HG03139 (cell line): Measurements from ENCODE around the gene CSAD.
"Not testable (repeated sequence)": the region's sequence is repeated elsewhere in the genome, so short reads cannot be mapped to it uniquely, and the experiment has no call there.

Experiments used
- ATAC-seq: cut with Tn5 transposase; IDR thresholded peaks from one replicate; pipeline ENCODE4 v1.9.1; 2021; ENCODE audit not compliant: unreplicated experiment

The CSAD gene

GRCh38 chr12:53113136-53113705 is 67.5 kb downstream of the CSAD start:
- no peak for ATAC-seq

DNA sequence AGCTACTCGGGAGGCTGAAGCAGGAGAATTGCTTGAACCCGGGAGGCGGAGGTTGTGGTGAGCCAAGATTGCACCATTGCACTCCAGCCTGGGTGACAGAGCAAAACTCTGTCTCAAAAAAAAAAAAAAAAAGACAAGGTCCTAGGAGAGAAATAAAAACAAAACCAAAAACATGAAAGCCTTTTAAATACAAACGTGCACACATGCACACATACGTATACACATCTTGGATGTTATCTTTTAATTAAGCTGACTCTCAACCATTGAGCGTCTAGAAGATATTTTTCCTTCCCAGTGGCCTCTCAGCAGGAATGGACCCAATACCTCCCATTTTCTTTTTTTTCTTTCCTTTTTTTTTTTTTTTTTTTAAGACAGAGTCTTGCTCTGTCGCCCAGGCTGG is 68.3 kb downstream of the CSAD start:
- not testable (repeated sequence) for ATAC-seq
